ENCODE measurements around the gene GPR132. TPM values are rescaled to one million over a fixed set of nuclear protein-coding genes. Genes with fewer than 3 reads are reported as not detected.

Gene GPR132
- total RNA-seq, 1 experiment from 2014 or later = not detected

GRCh38 chr14:105074601-105075053, 9.4 kb upstream of the GPR132 start:
- no peaks in the 10 kb centered on the region for H3K27me3 ChIP-seq (replicated peaks; ENCODE audit: control insufficient read depth, insufficient read depth, low read length)
- H3K36me3 Mint-ChIP-seq (ENCODE audit: insufficient read depth, unreplicated experiment) = no peaks in the 10 kb centered on the region
- no peaks in the 10 kb centered on the region for H3K9me3 Mint-ChIP-seq (ENCODE audit: unreplicated experiment)
- H3K4me3 ChIP-seq (ENCODE audit: low read depth, low read length) = no peak overlapping the region
- no peak for TF ChIP-seq CTCF (IDR thresholded peaks at IDR 0.05; ENCODE audit: insufficient read depth in 1 of 2, low read depth in 1 of 2, low read length in 1 of 2, severe bottlenecking in 1 of 2, unreplicated experiment in 1 of 2)
- POLR2A ChIA-PET = no interaction called here
- H3K4me1 ChIP-seq = peaks cover 11% of the 10 kb centered on the region; the same call in 1 of the 2 replicates
- H3K4me1 Mint-ChIP-seq (ENCODE audit: low read depth, unreplicated experiment) = peaks cover 13% of the 10 kb centered on the region
- CTCF ChIA-PET = interaction anchor here (1.4 kb wide), 1 partner anchor 28 kb away, joined by 13 read pairs; no protein-coding TSS in a partner anchor
- peaks cover 4% of the 10 kb centered on the region for H3K27me3 Mint-ChIP-seq (ENCODE audit: insufficient read depth, unreplicated experiment)
- no peak overlapping the region for H3K27ac Mint-ChIP-seq (ENCODE audit: unreplicated experiment)
- no peaks in the 10 kb centered on the region for H3K9me3 ChIP-seq
- no peak for DNase-seq
- H3K4me3 Mint-ChIP-seq (ENCODE audit: unreplicated experiment) = no peak overlapping the region
- no TSS peak for BruUV-seq (replicated peaks)
- intact Hi-C loops (cut with micrococcal nuclease; ENCODE audit: unreplicated experiment) = no loop called here
- no peaks in the 10 kb centered on the region for H3K36me3 ChIP-seq (ENCODE audit: control insufficient read depth, insufficient read depth, low read length)

GRCh38 chr14:105073720-105074600, 8.7 kb upstream of the GPR132 start:
- H3K9me3 Mint-ChIP-seq (ENCODE audit: unreplicated experiment) = no peaks in the 10 kb centered on the region
- no peak for TF ChIP-seq CTCF (IDR thresholded peaks at IDR 0.05; ENCODE audit: insufficient read depth in 1 of 2, low read depth in 1 of 2, low read length in 1 of 2, severe bottlenecking in 1 of 2, unreplicated experiment in 1 of 2)
- no peaks in the 10 kb centered on the region for H3K36me3 Mint-ChIP-seq (ENCODE audit: insufficient read depth, unreplicated experiment)
- no TSS peak for BruUV-seq (replicated peaks)
- no peaks in the 10 kb centered on the region for H3K27me3 ChIP-seq (replicated peaks; ENCODE audit: control insufficient read depth, insufficient read depth, low read length)
- intact Hi-C loops (cut with micrococcal nuclease; ENCODE audit: unreplicated experiment) = no loop called here
- peaks cover 4% of the 10 kb centered on the region for H3K27me3 Mint-ChIP-seq (ENCODE audit: insufficient read depth, unreplicated experiment)
- no peak overlapping the region for H3K4me3 Mint-ChIP-seq (ENCODE audit: unreplicated experiment)
- H3K9me3 ChIP-seq = no peaks in the 10 kb centered on the region
- peaks cover 13% of the 10 kb centered on the region for H3K4me1 Mint-ChIP-seq (ENCODE audit: low read depth, unreplicated experiment)
- H3K27ac Mint-ChIP-seq (ENCODE audit: unreplicated experiment) = no peak overlapping the region
- ChIA-PET POLR2A (no interaction called here), CTCF (interaction anchor here (0.7 to 1.4 kb wide), 2 partner anchors 11 to 27 kb away, joined by 3 to 13 read pairs; no protein-coding TSS in a partner anchor)
- no peaks in the 10 kb centered on the region for H3K36me3 ChIP-seq (ENCODE audit: control insufficient read depth, insufficient read depth, low read length)
- H3K4me1 ChIP-seq = peaks cover 11% of the 10 kb centered on the region; the same call in 1 of the 2 replicates
- no peak overlapping the region for H3K4me3 ChIP-seq (ENCODE audit: low read depth, low read length)
- DNase-seq = no peak

- BruUV-seq (replicated peaks) = no TSS peak
- H3K27me3 ChIP-seq (replicated peaks; ENCODE audit: control insufficient read depth, insufficient read depth, low read length) = no peaks in the 10 kb centered on the region
- peaks cover 9% of the 10 kb centered on the region; the same call in 1 of the 2 replicates for H3K4me1 ChIP-seq
- DNase-seq = no peak
- ChIA-PET CTCF (interaction anchor here (0.7 kb wide), 1 partner anchor 10 kb away, joined by 3 read pairs; no protein-coding TSS in a partner anchor), POLR2A (no interaction called here)
- peaks cover 11% of the 10 kb centered on the region for H3K4me1 Mint-ChIP-seq (ENCODE audit: low read depth, unreplicated experiment)
- no peak for TF ChIP-seq CTCF (IDR thresholded peaks at IDR 0.05; ENCODE audit: insufficient read depth in 1 of 2, low read depth in 1 of 2, low read length in 1 of 2, severe bottlenecking in 1 of 2, unreplicated experiment in 1 of 2)
- H3K36me3 ChIP-seq (ENCODE audit: control insufficient read depth, insufficient read depth, low read length) = no peaks in the 10 kb centered on the region
- no peaks in the 10 kb centered on the region for H3K9me3 Mint-ChIP-seq (ENCODE audit: unreplicated experiment)
- no peaks in the 10 kb centered on the region for H3K9me3 ChIP-seq
- no peak overlapping the region for H3K27ac Mint-ChIP-seq (ENCODE audit: unreplicated experiment)
- no peaks in the 10 kb centered on the region for H3K36me3 Mint-ChIP-seq (ENCODE audit: insufficient read depth, unreplicated experiment)
- peaks cover 4% of the 10 kb centered on the region for H3K27me3 Mint-ChIP-seq (ENCODE audit: insufficient read depth, unreplicated experiment)
- intact Hi-C loops (cut with micrococcal nuclease; ENCODE audit: unreplicated experiment) = no loop called here
- no peak overlapping the region for H3K4me3 ChIP-seq (ENCODE audit: low read depth, low read length)
- H3K4me3 Mint-ChIP-seq (ENCODE audit: unreplicated experiment) = no peak overlapping the region
These were observed 7.9 kb upstream of the GPR132 start for GRCh38 chr14:105072892-105073719.
